ENCODE measurements around the gene MREG. TPM values are rescaled to one million over a fixed set of nuclear protein-coding genes. Genes with fewer than 3 reads are reported as not detected.
"Not testable (repeated sequence)": the region's sequence is repeated elsewhere in the genome, so short reads cannot be mapped to it uniquely, and the experiment has no call there.

The MREG gene
- total RNA-seq, 4 donors from 2014 or later, result 37.0 to 71.2 (median 40.5) TPM

DNA sequence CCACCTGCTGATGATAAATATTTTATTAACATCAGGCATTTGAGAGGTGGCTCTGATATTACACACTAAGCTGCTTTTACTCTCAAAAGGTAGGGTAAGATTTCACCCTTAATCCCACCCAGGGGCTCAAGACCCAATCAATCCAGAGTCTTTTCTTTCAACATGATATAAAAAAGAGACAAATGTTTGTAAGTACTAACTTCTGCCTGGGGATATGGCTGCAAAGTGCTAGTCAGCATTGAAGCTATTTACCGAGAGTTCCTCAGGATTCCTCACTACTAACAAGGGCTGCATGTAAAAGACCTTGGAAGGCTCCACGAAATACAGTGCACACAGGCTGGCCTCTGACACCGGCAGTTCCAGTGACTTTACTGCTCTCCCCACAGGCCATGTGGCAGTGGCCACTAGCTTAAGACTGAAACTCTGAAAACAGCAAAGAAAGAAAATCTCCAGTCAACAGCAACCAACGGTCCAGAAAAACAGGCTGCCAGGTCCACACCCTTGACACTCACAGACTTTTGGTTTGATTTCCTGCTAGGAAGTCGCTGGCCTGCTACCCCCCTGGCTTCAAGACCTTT lies 11.2 kb downstream of the MREG start:
- H3K9me3 ChIP-seq, result no peaks in the 10 kb centered on the region
- intact Hi-C loops (cut with DNase I), result no loop called here
- peak overlapping the region in 3 of 4 donors; percentile 45 to 75 (median 55) for H3K27ac ChIP-seq
- 32 to 38% methylated on average over 5 of the region's 5 CpGs for WGBS, 2 donors
- H3K27me3 ChIP-seq, result no peaks in the 10 kb centered on the region
- H3K36me3 ChIP-seq, result peaks cover 0 to 18% (median 0%) of the 10 kb centered on the region in 3 donors
- DNase-seq, result no peak
- H3K4me1 ChIP-seq, result peaks cover 9 to 76% (median 11%) of the 10 kb centered on the region in 3 donors
- TF ChIP-seq, protein P1, sequence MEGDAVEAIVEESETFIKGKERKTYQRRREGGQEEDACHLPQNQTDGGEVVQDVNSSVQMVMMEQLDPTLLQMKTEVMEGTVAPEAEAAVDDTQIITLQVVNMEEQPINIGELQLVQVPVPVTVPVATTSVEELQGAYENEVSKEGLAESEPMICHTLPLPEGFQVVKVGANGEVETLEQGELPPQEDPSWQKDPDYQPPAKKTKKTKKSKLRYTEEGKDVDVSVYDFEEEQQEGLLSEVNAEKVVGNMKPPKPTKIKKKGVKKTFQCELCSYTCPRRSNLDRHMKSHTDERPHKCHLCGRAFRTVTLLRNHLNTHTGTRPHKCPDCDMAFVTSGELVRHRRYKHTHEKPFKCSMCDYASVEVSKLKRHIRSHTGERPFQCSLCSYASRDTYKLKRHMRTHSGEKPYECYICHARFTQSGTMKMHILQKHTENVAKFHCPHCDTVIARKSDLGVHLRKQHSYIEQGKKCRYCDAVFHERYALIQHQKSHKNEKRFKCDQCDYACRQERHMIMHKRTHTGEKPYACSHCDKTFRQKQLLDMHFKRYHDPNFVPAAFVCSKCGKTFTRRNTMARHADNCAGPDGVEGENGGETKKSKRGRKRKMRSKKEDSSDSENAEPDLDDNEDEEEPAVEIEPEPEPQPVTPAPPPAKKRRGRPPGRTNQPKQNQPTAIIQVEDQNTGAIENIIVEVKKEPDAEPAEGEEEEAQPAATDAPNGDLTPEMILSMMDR (IDR thresholded peaks at IDR 0.05), result no peak
- no peak for TF ChIP-seq POLR2A (IDR thresholded peaks at IDR 0.05)
- H3K4me3 ChIP-seq, result no peak overlapping the region

DNA sequence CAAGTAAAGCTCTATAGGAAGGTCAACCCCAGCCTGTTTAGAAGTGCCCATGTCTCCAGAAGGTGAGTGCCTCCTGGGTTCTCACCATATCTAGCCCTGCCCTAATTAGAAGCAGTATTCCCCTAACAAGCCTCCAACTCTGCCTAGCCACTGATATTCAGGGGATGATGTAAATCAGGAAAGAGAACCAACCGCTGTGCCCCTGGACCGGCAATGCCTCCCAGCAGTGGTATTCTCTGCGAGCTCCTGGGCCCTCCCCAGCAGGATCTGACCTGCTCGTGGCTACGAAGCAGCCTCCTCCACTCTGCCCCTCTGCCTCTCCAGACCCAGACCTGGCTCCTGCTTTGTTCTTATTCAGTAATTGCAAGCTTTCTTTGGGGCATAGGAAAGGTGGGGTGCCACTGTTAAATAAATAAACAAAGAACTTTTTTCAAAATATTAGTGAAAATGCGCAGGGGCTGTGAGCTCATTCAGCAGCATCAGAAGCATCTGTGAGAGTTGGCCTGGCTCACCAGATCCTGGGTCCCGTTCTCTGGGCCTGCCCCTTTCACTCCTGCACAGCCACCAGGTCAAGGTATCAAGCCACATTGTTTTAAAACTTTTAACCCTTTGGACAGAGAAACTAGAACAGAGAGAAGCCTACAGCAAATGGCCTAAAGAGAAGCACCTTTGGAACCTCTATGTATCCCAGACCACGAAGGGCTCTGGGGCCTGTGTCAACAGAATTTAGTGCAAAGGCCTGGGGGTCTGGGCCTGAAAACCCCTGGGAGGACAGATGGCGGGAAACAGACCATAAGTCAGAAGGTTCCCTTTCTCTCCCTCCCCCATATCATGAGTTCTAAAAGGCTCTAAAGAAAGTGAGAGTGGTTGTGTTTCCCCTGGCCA lies 11.9 kb downstream of the MREG start:
- Histone ChIP-seq H3K36me3 (peaks cover 0 to 25% (median 0%) of the 10 kb centered on the region in 3 donors), H3K4me1 (peaks cover 5 to 71% (median 7%) of the 10 kb centered on the region in 3 donors), H3K27ac (peak overlapping the region in 3 of 4 donors; percentile 45 to 75 (median 55)), H3K27me3 (no peaks in the 10 kb centered on the region), H3K4me3 (no peak overlapping the region), H3K9me3 (no peaks in the 10 kb centered on the region)
- 63 to 70% methylated on average over 6 to 9 of the region's 9 CpGs for WGBS, 2 donors
- TF ChIP-seq, protein P1 (IDR thresholded peaks at IDR 0.05), result no peak
- TF ChIP-seq POLR2A (IDR thresholded peaks at IDR 0.05), result no peak
- DNase-seq, result no peak
- intact Hi-C loops (cut with DNase I), result no loop called here

DNA sequence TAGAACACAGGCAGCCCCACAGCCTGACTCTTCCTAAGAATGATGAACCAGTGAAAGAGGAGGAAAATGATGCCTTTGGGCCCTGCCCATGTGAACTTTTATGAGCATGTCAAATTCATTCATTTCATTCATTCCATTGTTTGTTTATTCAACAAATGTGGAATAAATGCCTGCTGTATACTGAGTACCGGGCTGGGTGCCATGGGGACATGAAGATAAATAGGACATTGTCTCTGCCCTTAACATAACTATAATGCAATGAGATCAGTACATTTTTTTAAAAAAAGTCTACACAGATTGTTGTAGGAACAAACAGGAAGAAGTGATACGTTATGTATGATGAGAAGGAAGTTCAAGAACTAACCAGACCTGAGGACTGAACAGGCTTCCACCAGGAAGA lies 14.7 kb downstream of the MREG start:
- intact Hi-C loops (cut with DNase I), result no loop called here
- no peaks in the 10 kb centered on the region for H3K27me3 ChIP-seq
- 50 to 65% methylated on average over 2 of the region's 2 CpGs for WGBS, 2 donors
- DNase-seq, result no peak
- H3K4me1 ChIP-seq, result peaks cover 0 to 43% (median 3%) of the 10 kb centered on the region in 3 donors
- H3K27ac ChIP-seq, result no peak overlapping the region
- peaks cover 0 to 49% (median 0%) of the 10 kb centered on the region in 3 donors for H3K36me3 ChIP-seq
- TF ChIP-seq, protein P1 (IDR thresholded peaks at IDR 0.05), result no peak
- TF ChIP-seq POLR2A (IDR thresholded peaks at IDR 0.05), result no peak
- no peaks in the 10 kb centered on the region for H3K9me3 ChIP-seq
- no peak overlapping the region for H3K4me3 ChIP-seq

DNA sequence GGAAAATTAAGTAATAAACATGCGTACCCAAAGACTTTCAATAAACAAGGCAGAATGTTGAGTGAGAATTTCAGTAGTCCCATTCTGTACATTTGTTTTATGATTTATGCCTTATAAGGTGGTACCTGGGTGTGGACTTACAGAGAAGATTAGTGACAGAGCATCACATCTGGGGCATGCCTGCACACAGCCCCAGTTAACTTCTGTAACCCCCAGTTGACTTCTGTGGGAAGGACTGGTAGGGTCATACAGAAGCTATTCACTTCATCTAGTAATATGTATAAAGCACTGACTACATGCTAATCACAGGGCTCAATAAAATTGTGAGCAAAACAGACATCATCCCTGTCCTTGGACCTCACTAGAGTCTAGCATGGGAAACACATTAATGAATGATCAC lies 16.1 kb downstream of the MREG start:
- TF ChIP-seq POLR2A (IDR thresholded peaks at IDR 0.05), result no peak
- TF ChIP-seq, protein P1 (IDR thresholded peaks at IDR 0.05), result no peak
- Histone ChIP-seq H3K9me3 (no peaks in the 10 kb centered on the region), H3K36me3 (peaks cover 0 to 49% (median 0%) of the 10 kb centered on the region in 3 donors), H3K27ac (peak overlapping the region in 1 of 4 donors; percentile 9), H3K27me3 (no peaks in the 10 kb centered on the region), H3K4me3 (no peak overlapping the region), H3K4me1 (peaks cover 0 to 29% (median under 1%) of the 10 kb centered on the region in 3 donors)
- WGBS, 2 donors, result 86 to 94% methylated on average over 1 of the region's 1 CpG
- intact Hi-C loops (cut with DNase I), result no loop called here
- DNase-seq, result no peak

DNA sequence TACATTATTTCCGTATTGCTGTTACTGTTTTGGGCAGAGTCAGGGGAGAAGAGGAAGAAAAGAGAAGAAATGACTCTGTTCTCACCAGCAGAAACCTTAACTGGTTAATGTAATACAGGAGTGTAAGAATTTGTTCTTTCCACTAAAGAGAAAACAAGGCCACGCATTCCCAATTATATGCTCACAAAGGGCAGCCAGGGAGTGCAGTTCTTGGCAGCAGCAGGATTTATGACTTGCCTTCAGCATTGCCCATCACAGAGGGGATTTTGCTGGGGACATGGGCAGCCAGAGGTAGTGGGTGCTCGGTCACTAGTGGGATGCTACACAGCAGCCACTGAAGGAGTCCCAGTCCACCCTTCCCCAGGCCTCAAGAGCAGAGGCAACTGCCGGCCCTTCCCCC lies 18.4 kb downstream of the MREG start:
- Histone ChIP-seq H3K27ac (no peak overlapping the region), H3K36me3 (peaks cover 0 to 46% (median 0%) of the 10 kb centered on the region in 3 donors), H3K4me3 (no peak overlapping the region), H3K4me1 (peaks cover 0 to 11% (median 0%) of the 10 kb centered on the region in 3 donors), H3K9me3 (no peaks in the 10 kb centered on the region), H3K27me3 (no peaks in the 10 kb centered on the region)
- intact Hi-C loops (cut with DNase I), result no loop called here
- TF ChIP-seq POLR2A (IDR thresholded peaks at IDR 0.05), result no peak
- TF ChIP-seq, protein P1 (IDR thresholded peaks at IDR 0.05), result no peak
- 79 to 93% methylated on average over 3 of the region's 4 CpGs for WGBS, 2 donors
- DNase-seq, result no peak

DNA sequence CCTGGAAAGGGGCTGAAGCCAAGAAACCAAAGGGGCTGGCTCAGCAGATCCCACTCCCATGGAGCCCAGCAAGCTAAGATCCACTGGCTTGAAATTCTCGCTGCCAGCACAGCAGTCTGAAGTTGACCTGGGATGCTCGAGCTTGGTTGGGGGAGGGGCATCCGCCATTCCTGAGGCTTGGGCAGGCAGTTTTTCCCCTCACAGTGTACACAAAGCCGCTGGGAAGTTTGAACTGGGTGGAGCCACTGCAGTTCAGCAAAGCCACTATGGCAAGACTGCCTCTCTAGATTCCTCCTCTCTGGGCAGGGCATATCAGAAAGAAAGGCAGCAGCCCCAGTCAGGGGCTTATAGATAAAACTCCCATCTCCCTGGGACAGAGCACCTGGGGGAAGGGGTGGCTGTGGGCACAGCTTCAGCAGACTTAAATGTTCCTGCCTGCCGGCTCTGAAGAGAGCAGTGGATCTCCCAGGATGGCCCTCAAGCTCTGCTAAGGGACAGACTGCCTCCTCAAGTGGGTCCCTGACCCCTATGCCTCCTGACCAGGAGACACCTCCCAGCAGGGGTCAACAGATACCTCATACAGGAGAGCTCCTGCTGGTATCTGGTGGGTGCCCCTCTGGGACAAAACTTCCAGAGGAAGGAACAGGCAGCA lies 24.7 kb downstream of the MREG start:
- H3K27ac ChIP-seq; DNase-seq; intact Hi-C loops (cut with DNase I); H3K4me1 ChIP-seq; H3K9me3 ChIP-seq; H3K27me3 ChIP-seq; H3K4me3 ChIP-seq: not testable (repeated sequence)
- peaks cover 0 to 28% (median 0%) of the 10 kb centered on the region in 3 donors for H3K36me3 ChIP-seq
- 73 to 100% methylated on average over 1 to 3 of the region's 5 CpGs for WGBS, 2 donors
